ENCODE measurements around the gene FAM241A.

FAM241A gene

DNA sequence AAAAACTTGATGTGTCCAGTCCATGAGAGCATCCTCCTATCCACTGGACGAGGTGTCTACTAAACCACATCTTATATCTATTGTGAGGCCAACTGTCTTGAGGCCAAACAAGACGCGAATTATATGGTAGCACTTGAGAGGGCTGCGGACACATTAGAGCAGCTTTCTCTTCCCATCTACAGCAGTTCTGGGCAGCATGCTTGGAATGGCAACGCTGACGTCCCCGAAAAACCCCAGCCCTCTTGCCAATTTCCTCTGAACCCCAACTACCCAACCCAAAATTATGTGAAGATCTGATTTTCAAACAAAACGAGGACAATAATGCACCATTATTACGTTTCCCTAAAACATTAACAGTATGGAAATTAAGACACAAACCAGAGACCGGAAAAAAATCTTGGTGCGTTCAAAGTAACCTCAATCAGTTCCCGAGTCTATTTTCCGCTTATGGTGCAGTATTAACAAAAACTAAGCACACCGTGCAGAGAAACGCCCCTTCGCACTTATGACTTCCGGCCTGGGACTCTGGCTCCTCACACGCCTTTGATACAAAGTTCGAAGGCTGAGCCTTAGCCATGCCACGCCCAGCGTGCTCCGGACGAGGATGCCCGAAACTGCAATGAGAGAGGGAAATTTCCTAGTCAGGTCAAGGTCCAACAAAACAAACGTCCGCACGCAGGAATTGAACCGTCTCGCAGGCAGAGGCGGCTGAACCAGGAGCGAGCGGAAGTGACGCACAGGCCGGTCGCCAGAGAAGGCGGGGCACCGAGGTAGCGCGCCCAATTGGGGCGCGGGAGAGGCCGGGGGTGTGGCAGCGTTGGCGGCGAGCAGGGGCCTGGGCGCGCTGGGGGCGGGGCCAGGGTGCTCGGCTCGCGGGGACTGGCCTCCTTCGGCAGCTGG, 85.9 kb downstream of the FAM241A start:
- TF ChIP-seq, protein P1, sequence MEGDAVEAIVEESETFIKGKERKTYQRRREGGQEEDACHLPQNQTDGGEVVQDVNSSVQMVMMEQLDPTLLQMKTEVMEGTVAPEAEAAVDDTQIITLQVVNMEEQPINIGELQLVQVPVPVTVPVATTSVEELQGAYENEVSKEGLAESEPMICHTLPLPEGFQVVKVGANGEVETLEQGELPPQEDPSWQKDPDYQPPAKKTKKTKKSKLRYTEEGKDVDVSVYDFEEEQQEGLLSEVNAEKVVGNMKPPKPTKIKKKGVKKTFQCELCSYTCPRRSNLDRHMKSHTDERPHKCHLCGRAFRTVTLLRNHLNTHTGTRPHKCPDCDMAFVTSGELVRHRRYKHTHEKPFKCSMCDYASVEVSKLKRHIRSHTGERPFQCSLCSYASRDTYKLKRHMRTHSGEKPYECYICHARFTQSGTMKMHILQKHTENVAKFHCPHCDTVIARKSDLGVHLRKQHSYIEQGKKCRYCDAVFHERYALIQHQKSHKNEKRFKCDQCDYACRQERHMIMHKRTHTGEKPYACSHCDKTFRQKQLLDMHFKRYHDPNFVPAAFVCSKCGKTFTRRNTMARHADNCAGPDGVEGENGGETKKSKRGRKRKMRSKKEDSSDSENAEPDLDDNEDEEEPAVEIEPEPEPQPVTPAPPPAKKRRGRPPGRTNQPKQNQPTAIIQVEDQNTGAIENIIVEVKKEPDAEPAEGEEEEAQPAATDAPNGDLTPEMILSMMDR (IDR thresholded peaks at IDR 0.05; ENCODE audit: insufficient read depth, low read depth, low read length, missing control alignments): no peak
- peak; percentile 98 for DNase-seq (ENCODE audit: low read depth)
- H3K4me3 ChIP-seq (ENCODE audit: low read length): peak overlapping the region; percentile 91

DNA sequence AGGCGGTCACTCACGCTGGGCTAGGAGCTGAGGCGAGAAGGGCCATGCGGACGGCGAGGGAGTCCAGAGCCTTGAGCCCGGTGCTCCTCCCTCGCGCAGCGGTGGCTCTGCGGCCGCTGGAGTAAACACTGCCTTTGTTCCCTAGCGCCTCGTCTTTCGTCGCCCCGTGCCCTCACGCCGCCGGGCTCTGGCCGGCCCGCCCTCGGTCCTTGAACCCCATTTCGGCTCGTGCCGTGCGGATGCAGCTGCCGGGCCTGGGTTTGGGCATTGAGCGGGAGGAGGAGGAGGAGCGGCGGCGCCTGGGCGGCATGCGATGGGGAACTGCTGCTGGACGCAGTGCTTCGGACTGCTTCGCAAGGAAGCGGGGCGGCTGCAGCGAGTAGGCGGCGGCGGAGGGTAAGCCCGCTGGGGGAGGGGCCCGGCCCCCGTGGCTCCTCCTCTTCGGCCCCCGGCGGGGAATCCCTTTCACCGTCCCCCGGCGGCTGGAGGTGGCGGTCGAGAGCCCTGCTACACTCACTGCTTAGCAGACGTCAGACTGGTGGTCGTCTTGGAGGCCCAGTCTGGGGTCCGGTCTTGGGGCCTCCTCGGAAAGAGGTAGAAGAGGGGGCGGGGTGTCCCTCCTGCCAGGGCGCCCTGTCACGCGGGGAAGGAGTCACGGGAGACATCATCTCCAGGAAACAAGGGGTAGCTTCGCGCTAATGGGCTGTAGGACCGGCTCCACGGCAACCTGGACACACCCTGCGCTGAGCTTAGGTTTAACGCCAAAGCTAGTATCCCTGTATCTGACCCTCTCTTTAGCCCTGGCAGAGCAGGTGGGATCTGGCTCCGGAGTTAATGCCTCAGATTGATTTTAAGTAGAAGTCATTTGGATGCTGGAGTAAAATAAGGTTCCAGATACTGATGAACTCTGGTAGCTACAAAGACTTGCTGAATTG, 86.8 kb downstream of the FAM241A start, which contains the start of gene AP1AR:
AP1AR (plus strand) TSS at position 9 of the 935 bp plus-strand sequence; CDS start at position 314, 305 bp downstream.
- peak; percentile 73 for DNase-seq (ENCODE audit: low read depth)
- peak within 1 kb of the TSS; percentile 91 for H3K4me3 ChIP-seq (ENCODE audit: low read length)
- TF ChIP-seq, protein P1 (IDR thresholded peaks at IDR 0.05; ENCODE audit: insufficient read depth, low read depth, low read length, missing control alignments): peak; percentile 7

GRCh38 chr4:112234952-112235609, 89.8 kb downstream of the FAM241A start:
- peak; percentile 90 for DNase-seq (ENCODE audit: low read depth)
- H3K4me3 ChIP-seq (ENCODE audit: low read length): no peak overlapping the region
- TF ChIP-seq, protein P1 (IDR thresholded peaks at IDR 0.05; ENCODE audit: insufficient read depth, low read depth, low read length, missing control alignments): peak; percentile 88

DNA sequence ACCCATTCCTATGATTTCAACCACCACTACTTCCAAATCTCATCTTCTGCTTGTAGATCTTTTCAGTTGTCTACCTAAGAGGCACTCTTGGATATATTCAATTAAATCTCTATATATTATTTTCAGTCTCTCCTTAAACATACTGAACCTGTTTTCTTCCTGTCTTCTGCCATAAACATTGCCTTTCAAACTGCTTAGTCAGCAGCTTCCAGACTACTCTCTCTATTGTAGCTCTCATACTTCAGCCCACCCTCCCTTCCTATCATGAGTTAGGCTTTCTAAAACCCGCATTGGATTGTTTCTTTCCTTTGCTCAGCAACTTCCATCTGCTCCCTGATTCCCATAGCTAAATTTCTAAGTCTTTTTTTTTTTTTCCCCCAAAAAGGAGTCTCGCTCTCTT, 90.8 kb downstream of the FAM241A start:
- TF ChIP-seq, protein P1 (IDR thresholded peaks at IDR 0.05; ENCODE audit: insufficient read depth, low read depth, low read length, missing control alignments): no peak
- DNase-seq (ENCODE audit: low read depth): no peak

GRCh38 chr4:112238833-112239232, 93.6 kb downstream of the FAM241A start:
- TF ChIP-seq, protein P1 (IDR thresholded peaks at IDR 0.05; ENCODE audit: insufficient read depth, low read depth, low read length, missing control alignments): no peak
- no peak for DNase-seq (ENCODE audit: low read depth)
- H3K4me3 ChIP-seq (ENCODE audit: low read length): no peak overlapping the region

More for the DNA sequence above, 90.8 kb downstream of the FAM241A start:
- H3K4me3 ChIP-seq (ENCODE audit: low read length): no peak overlapping the region

All from epithelial cell of esophagus (primary cell).